ENCODE results near the gene CDCA4. TPM values are rescaled to one million over a fixed set of nuclear protein-coding genes. Genes with fewer than 3 reads are reported as not detected.

CDCA4 gene
- total RNA-seq, 1 experiment from 2014 or later = 41.4 TPM

DNA sequence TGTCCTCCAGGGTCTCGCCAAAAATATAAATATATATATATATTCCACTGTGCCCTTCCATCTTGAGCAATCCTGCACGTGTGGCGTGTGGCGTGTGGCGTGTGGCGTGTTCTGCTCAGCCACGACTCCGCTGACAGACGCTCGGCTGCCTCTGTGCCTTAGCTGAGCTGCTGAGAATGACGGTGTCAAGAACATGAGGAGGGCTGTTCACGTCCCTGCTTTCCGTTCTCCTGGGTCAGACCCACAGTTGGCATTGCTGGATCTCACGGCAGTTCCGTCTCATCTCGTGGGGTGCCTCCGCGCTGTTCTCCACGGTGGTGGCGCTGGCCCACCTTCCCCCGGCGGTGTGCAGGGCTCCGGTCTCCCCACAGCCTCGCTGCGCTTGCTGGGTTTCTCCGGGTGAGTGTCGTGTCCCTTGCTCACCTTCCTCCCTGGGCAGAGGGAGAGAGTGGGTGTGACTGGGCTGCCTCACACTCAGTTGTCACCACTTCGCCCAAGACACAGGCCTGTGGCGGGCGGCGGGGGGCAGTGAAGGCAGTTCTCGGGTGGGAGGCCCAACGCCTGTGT lies 34.9 kb upstream of the CDCA4 start:
- H3K27ac Mint-ChIP-seq (ENCODE audit: unreplicated experiment) = no peak overlapping the region
- no peaks in the 10 kb centered on the region for H3K9me3 Mint-ChIP-seq (ENCODE audit: unreplicated experiment)
- peaks cover 6% of the 10 kb centered on the region for H3K4me1 Mint-ChIP-seq (ENCODE audit: low read depth, unreplicated experiment)
- ChIA-PET POLR2A (no interaction called here), CTCF (interaction anchor here (1.5 kb wide), 1 partner anchor 9 kb away, joined by 5 read pairs; no protein-coding TSS in a partner anchor)
- no peak for DNase-seq
- no peak overlapping the region for H3K4me3 Mint-ChIP-seq (ENCODE audit: unreplicated experiment)
- no peaks in the 10 kb centered on the region for H3K27me3 Mint-ChIP-seq (ENCODE audit: insufficient read depth, unreplicated experiment)
- H3K4me1 ChIP-seq = no peaks in the 10 kb centered on the region
- H3K36me3 Mint-ChIP-seq (ENCODE audit: insufficient read depth, unreplicated experiment) = no peaks in the 10 kb centered on the region
- H3K4me3 ChIP-seq (ENCODE audit: low read depth, low read length) = no peak overlapping the region
- H3K36me3 ChIP-seq (ENCODE audit: control insufficient read depth, insufficient read depth, low read length) = no peaks in the 10 kb centered on the region
- intact Hi-C loops (cut with micrococcal nuclease; ENCODE audit: unreplicated experiment) = no loop called here
- BruUV-seq (replicated peaks) = no TSS peak
- no peaks in the 10 kb centered on the region for H3K9me3 ChIP-seq
- no peak for TF ChIP-seq CTCF (IDR thresholded peaks at IDR 0.05; ENCODE audit: insufficient read depth in 1 of 2, low read depth in 1 of 2, low read length in 1 of 2, severe bottlenecking in 1 of 2, unreplicated experiment in 1 of 2)
- no peaks in the 10 kb centered on the region for H3K27me3 ChIP-seq (replicated peaks; ENCODE audit: control insufficient read depth, insufficient read depth, low read length)

- no peaks in the 10 kb centered on the region for H3K36me3 ChIP-seq (ENCODE audit: control insufficient read depth, insufficient read depth, low read length)
- CTCF ChIA-PET = no interaction called here
- intact Hi-C loops (cut with micrococcal nuclease; ENCODE audit: unreplicated experiment) = no loop called here
Measured at GRCh38 chr14:105055334-105055733, 34.5 kb upstream of the CDCA4 start.

DNA sequence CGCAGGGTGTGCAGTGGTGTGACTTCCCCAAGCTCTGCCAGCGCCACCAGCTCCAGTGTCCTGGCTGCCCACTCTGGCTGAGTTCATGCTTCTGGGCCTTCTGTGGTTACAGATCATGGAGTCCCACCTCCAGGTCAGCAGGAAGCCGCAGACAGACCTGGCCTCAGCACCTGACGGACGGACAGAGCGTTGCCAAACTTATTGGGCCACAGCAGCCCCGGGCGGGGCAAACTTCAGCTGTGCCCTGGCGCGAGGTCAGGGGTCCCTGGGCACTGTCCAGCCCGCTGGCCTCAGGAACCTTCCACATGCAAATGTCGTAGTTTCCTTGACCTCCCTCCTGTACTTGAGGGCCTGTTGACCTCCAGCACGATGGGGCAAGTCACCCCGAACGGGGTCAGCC lies 33.1 kb upstream of the CDCA4 start:
- H3K27me3 ChIP-seq (replicated peaks; ENCODE audit: control insufficient read depth, insufficient read depth, low read length) = no peaks in the 10 kb centered on the region
- H3K9me3 ChIP-seq = no peaks in the 10 kb centered on the region
- TF ChIP-seq CTCF (IDR thresholded peaks at IDR 0.05; ENCODE audit: insufficient read depth in 1 of 2, low read depth in 1 of 2, low read length in 1 of 2, severe bottlenecking in 1 of 2, unreplicated experiment in 1 of 2) = no peak
- ChIA-PET CTCF (no interaction called here), POLR2A (no interaction called here)
- Mint-ChIP-seq H3K27ac (ENCODE audit: unreplicated experiment) (no peak overlapping the region), H3K36me3 (ENCODE audit: insufficient read depth, unreplicated experiment) (no peaks in the 10 kb centered on the region), H3K9me3 (ENCODE audit: unreplicated experiment) (no peaks in the 10 kb centered on the region), H3K4me3 (ENCODE audit: unreplicated experiment) (no peak overlapping the region), H3K4me1 (ENCODE audit: low read depth, unreplicated experiment) (no peaks in the 10 kb centered on the region), H3K27me3 (ENCODE audit: insufficient read depth, unreplicated experiment) (no peaks in the 10 kb centered on the region)
- intact Hi-C loops (cut with micrococcal nuclease; ENCODE audit: unreplicated experiment) = no loop called here
- no peak overlapping the region for H3K4me3 ChIP-seq (ENCODE audit: low read depth, low read length)
- no peaks in the 10 kb centered on the region for H3K4me1 ChIP-seq
- no TSS peak for BruUV-seq (replicated peaks)
- DNase-seq = no peak
- H3K36me3 ChIP-seq (ENCODE audit: control insufficient read depth, insufficient read depth, low read length) = no peaks in the 10 kb centered on the region

More at GRCh38 chr14:105055334-105055733, 34.5 kb upstream of the CDCA4 start:
- H3K27me3 Mint-ChIP-seq (ENCODE audit: insufficient read depth, unreplicated experiment) = no peaks in the 10 kb centered on the region
- H3K4me1 ChIP-seq = no peaks in the 10 kb centered on the region
- DNase-seq = no peak
- H3K4me3 ChIP-seq (ENCODE audit: low read depth, low read length) = no peak overlapping the region
- peaks cover 6% of the 10 kb centered on the region for H3K4me1 Mint-ChIP-seq (ENCODE audit: low read depth, unreplicated experiment)
- H3K27me3 ChIP-seq (replicated peaks; ENCODE audit: control insufficient read depth, insufficient read depth, low read length) = no peaks in the 10 kb centered on the region
- POLR2A ChIA-PET = no interaction called here
- no peak overlapping the region for H3K27ac Mint-ChIP-seq (ENCODE audit: unreplicated experiment)
- no peak overlapping the region for H3K4me3 Mint-ChIP-seq (ENCODE audit: unreplicated experiment)
- H3K9me3 Mint-ChIP-seq (ENCODE audit: unreplicated experiment) = no peaks in the 10 kb centered on the region
- no peaks in the 10 kb centered on the region for H3K9me3 ChIP-seq
- no peaks in the 10 kb centered on the region for H3K36me3 Mint-ChIP-seq (ENCODE audit: insufficient read depth, unreplicated experiment)
- TF ChIP-seq CTCF (IDR thresholded peaks at IDR 0.05; ENCODE audit: insufficient read depth in 1 of 2, low read depth in 1 of 2, low read length in 1 of 2, severe bottlenecking in 1 of 2, unreplicated experiment in 1 of 2) = no peak
- no TSS peak for BruUV-seq (replicated peaks)
